ENCODE results near the gene SHISA9.
A peak's percentile ranks its signal among the peaks of the same experiment; 100 is the strongest.

SHISA9 gene

GRCh38 chr16:12988071-12988470 lies 86.7 kb downstream of the SHISA9 start:
- 85% methylated on average over 5 of the region's 5 CpGs for WGBS (ENCODE audit: insufficient coverage)
- H3K27me3 ChIP-seq (replicated peaks in 2 of 5; ENCODE audit: control insufficient read depth in 4 of 5, insufficient read depth in 5 of 5, low read length in 4 of 5) = no peaks in the 10 kb centered on the region
- H3K27ac ChIP-seq (ENCODE audit: insufficient read depth in 1 of 2, low read depth in 1 of 2, low read length in 2 of 2, poor library complexity in 1 of 2, severe bottlenecking in 2 of 2) = no peak overlapping the region
- H3K9me3 ChIP-seq (ENCODE audit: control extremely low read depth in 1 of 5, control insufficient read depth in 4 of 5, insufficient read depth in 2 of 5, low read depth in 1 of 5, low read length in 4 of 5) = peaks cover 0 to 1% (median 0%) of the 10 kb centered on the region in 5 experiments
- ChIA-PET POLR2A (no interaction called here), CTCF (no interaction called here)
- no peaks in the 10 kb centered on the region for H3K4me1 ChIP-seq (ENCODE audit: control extremely low read depth in 1 of 4, control insufficient read depth in 4 of 4, insufficient read depth in 4 of 4, low read length in 3 of 4)
- H3K36me3 ChIP-seq (ENCODE audit: control insufficient read depth in 4 of 4, insufficient read depth in 4 of 4, low read length in 3 of 4) = no peaks in the 10 kb centered on the region
- no peak overlapping the region for H3K4me3 ChIP-seq (ENCODE audit: control insufficient read depth in 1 of 7, extremely low read depth in 1 of 7, insufficient read depth in 4 of 7, low read depth in 2 of 7, low read length in 6 of 7)
- no peak for DNase-seq

GRCh38 chr16:12992066-12992465 lies 90.7 kb downstream of the SHISA9 start:
- no peaks in the 10 kb centered on the region for H3K9me3 ChIP-seq (ENCODE audit: control extremely low read depth in 1 of 5, control insufficient read depth in 4 of 5, insufficient read depth in 2 of 5, low read depth in 1 of 5, low read length in 4 of 5)
- WGBS (ENCODE audit: insufficient coverage) = no CpG with 5 or more reads among the region's 5 CpGs
- H3K27me3 ChIP-seq (replicated peaks in 2 of 5; ENCODE audit: control insufficient read depth in 4 of 5, insufficient read depth in 5 of 5, low read length in 4 of 5) = no peaks in the 10 kb centered on the region
- H3K36me3 ChIP-seq (ENCODE audit: control insufficient read depth in 4 of 4, insufficient read depth in 4 of 4, low read length in 3 of 4) = no peaks in the 10 kb centered on the region
- no peak overlapping the region for H3K4me3 ChIP-seq (ENCODE audit: control insufficient read depth in 1 of 7, extremely low read depth in 1 of 7, insufficient read depth in 4 of 7, low read depth in 2 of 7, low read length in 6 of 7)
- ChIA-PET CTCF (no interaction called here), POLR2A (no interaction called here)
- H3K27ac ChIP-seq (ENCODE audit: insufficient read depth in 1 of 2, low read depth in 1 of 2, low read length in 2 of 2, poor library complexity in 1 of 2, severe bottlenecking in 2 of 2) = no peak overlapping the region
- no peak for DNase-seq
- no peaks in the 10 kb centered on the region for H3K4me1 ChIP-seq (ENCODE audit: control extremely low read depth in 1 of 4, control insufficient read depth in 4 of 4, insufficient read depth in 4 of 4, low read length in 3 of 4)

GRCh38 chr16:12994402-12994801 lies 93.0 kb downstream of the SHISA9 start:
- WGBS (ENCODE audit: insufficient coverage) = 75% methylated on average over 2 of the region's 4 CpGs
- ChIA-PET CTCF (no interaction called here), POLR2A (no interaction called here)

GRCh38 chr16:12995721-12996372 lies 94.4 kb downstream of the SHISA9 start:
- Histone ChIP-seq H3K36me3 (ENCODE audit: control insufficient read depth in 4 of 4, insufficient read depth in 4 of 4, low read length in 3 of 4) (no peaks in the 10 kb centered on the region), H3K27me3 (replicated peaks in 2 of 5; ENCODE audit: control insufficient read depth in 4 of 5, insufficient read depth in 5 of 5, low read length in 4 of 5) (no peaks in the 10 kb centered on the region), H3K9me3 (ENCODE audit: control extremely low read depth in 1 of 5, control insufficient read depth in 4 of 5, insufficient read depth in 2 of 5, low read depth in 1 of 5, low read length in 4 of 5) (no peaks in the 10 kb centered on the region), H3K27ac (ENCODE audit: insufficient read depth in 1 of 2, low read depth in 1 of 2, low read length in 2 of 2, poor library complexity in 1 of 2, severe bottlenecking in 2 of 2) (no peak overlapping the region), H3K4me1 (ENCODE audit: control extremely low read depth in 1 of 4, control insufficient read depth in 4 of 4, insufficient read depth in 4 of 4, low read length in 3 of 4) (no peaks in the 10 kb centered on the region), H3K4me3 (ENCODE audit: control insufficient read depth in 1 of 7, extremely low read depth in 1 of 7, insufficient read depth in 4 of 7, low read depth in 2 of 7, low read length in 6 of 7) (no peak overlapping the region)
- ChIA-PET CTCF (no interaction called here), POLR2A (no interaction called here)
- WGBS (ENCODE audit: insufficient coverage) = 80% methylated on average over 6 of the region's 7 CpGs
- DNase-seq = no peak

More at GRCh38 chr16:12994402-12994801, 93.0 kb downstream of the SHISA9 start:
- H3K27ac ChIP-seq (ENCODE audit: insufficient read depth in 1 of 2, low read depth in 1 of 2, low read length in 2 of 2, poor library complexity in 1 of 2, severe bottlenecking in 2 of 2) = no peak overlapping the region
- peak; percentile 6 to 54 (median 7) for DNase-seq
- H3K27me3 ChIP-seq (replicated peaks in 2 of 5; ENCODE audit: control insufficient read depth in 4 of 5, insufficient read depth in 5 of 5, low read length in 4 of 5) = no peaks in the 10 kb centered on the region
- H3K9me3 ChIP-seq (ENCODE audit: control extremely low read depth in 1 of 5, control insufficient read depth in 4 of 5, insufficient read depth in 2 of 5, low read depth in 1 of 5, low read length in 4 of 5) = no peaks in the 10 kb centered on the region
- H3K4me3 ChIP-seq (ENCODE audit: control insufficient read depth in 1 of 7, extremely low read depth in 1 of 7, insufficient read depth in 4 of 7, low read depth in 2 of 7, low read length in 6 of 7) = no peak overlapping the region
- no peaks in the 10 kb centered on the region for H3K36me3 ChIP-seq (ENCODE audit: control insufficient read depth in 4 of 4, insufficient read depth in 4 of 4, low read length in 3 of 4)
- no peaks in the 10 kb centered on the region for H3K4me1 ChIP-seq (ENCODE audit: control extremely low read depth in 1 of 4, control insufficient read depth in 4 of 4, insufficient read depth in 4 of 4, low read length in 3 of 4)

GRCh38 chr16:12998361-12999085 lies 97.1 kb downstream of the SHISA9 start:
- Histone ChIP-seq H3K9me3 (ENCODE audit: control extremely low read depth in 1 of 5, control insufficient read depth in 4 of 5, insufficient read depth in 2 of 5, low read depth in 1 of 5, low read length in 4 of 5) (no peaks in the 10 kb centered on the region), H3K27ac (ENCODE audit: insufficient read depth in 1 of 2, low read depth in 1 of 2, low read length in 2 of 2, poor library complexity in 1 of 2, severe bottlenecking in 2 of 2) (no peak overlapping the region), H3K4me1 (ENCODE audit: control extremely low read depth in 1 of 4, control insufficient read depth in 4 of 4, insufficient read depth in 4 of 4, low read length in 3 of 4) (no peaks in the 10 kb centered on the region), H3K4me3 (ENCODE audit: control insufficient read depth in 1 of 7, extremely low read depth in 1 of 7, insufficient read depth in 4 of 7, low read depth in 2 of 7, low read length in 6 of 7) (no peak overlapping the region), H3K36me3 (ENCODE audit: control insufficient read depth in 4 of 4, insufficient read depth in 4 of 4, low read length in 3 of 4) (no peaks in the 10 kb centered on the region), H3K27me3 (replicated peaks in 2 of 5; ENCODE audit: control insufficient read depth in 4 of 5, insufficient read depth in 5 of 5, low read length in 4 of 5) (no peaks in the 10 kb centered on the region)
- ChIA-PET CTCF (no interaction called here), POLR2A (no interaction called here)
- no peak for DNase-seq
- WGBS (ENCODE audit: insufficient coverage) = 98% methylated on average over 5 of the region's 7 CpGs

GRCh38 chr16:12999368-12999767 lies 98.0 kb downstream of the SHISA9 start:
- 100% methylated on average over 2 of the region's 3 CpGs for WGBS (ENCODE audit: insufficient coverage)
- no peaks in the 10 kb centered on the region for H3K27me3 ChIP-seq (replicated peaks in 2 of 5; ENCODE audit: control insufficient read depth in 4 of 5, insufficient read depth in 5 of 5, low read length in 4 of 5)
- H3K36me3 ChIP-seq (ENCODE audit: control insufficient read depth in 4 of 4, insufficient read depth in 4 of 4, low read length in 3 of 4) = no peaks in the 10 kb centered on the region
- no peaks in the 10 kb centered on the region for H3K9me3 ChIP-seq (ENCODE audit: control extremely low read depth in 1 of 5, control insufficient read depth in 4 of 5, insufficient read depth in 2 of 5, low read depth in 1 of 5, low read length in 4 of 5)
- no peak for DNase-seq
- ChIA-PET POLR2A (no interaction called here), CTCF (no interaction called here)
- no peak overlapping the region for H3K4me3 ChIP-seq (ENCODE audit: control insufficient read depth in 1 of 7, extremely low read depth in 1 of 7, insufficient read depth in 4 of 7, low read depth in 2 of 7, low read length in 6 of 7)
- H3K4me1 ChIP-seq (ENCODE audit: control extremely low read depth in 1 of 4, control insufficient read depth in 4 of 4, insufficient read depth in 4 of 4, low read length in 3 of 4) = no peaks in the 10 kb centered on the region
- no peak overlapping the region for H3K27ac ChIP-seq (ENCODE audit: insufficient read depth in 1 of 2, low read depth in 1 of 2, low read length in 2 of 2, poor library complexity in 1 of 2, severe bottlenecking in 2 of 2)

- Histone ChIP-seq H3K27me3 (replicated peaks in 2 of 5; ENCODE audit: control insufficient read depth in 4 of 5, insufficient read depth in 5 of 5, low read length in 4 of 5) (no peaks in the 10 kb centered on the region), H3K4me1 (ENCODE audit: control extremely low read depth in 1 of 4, control insufficient read depth in 4 of 4, insufficient read depth in 4 of 4, low read length in 3 of 4) (no peaks in the 10 kb centered on the region), H3K9me3 (ENCODE audit: control extremely low read depth in 1 of 5, control insufficient read depth in 4 of 5, insufficient read depth in 2 of 5, low read depth in 1 of 5, low read length in 4 of 5) (no peaks in the 10 kb centered on the region), H3K4me3 (ENCODE audit: control insufficient read depth in 1 of 7, extremely low read depth in 1 of 7, insufficient read depth in 4 of 7, low read depth in 2 of 7, low read length in 6 of 7) (no peak overlapping the region), H3K36me3 (ENCODE audit: control insufficient read depth in 4 of 4, insufficient read depth in 4 of 4, low read length in 3 of 4) (no peaks in the 10 kb centered on the region), H3K27ac (ENCODE audit: insufficient read depth in 1 of 2, low read depth in 1 of 2, low read length in 2 of 2, poor library complexity in 1 of 2, severe bottlenecking in 2 of 2) (no peak overlapping the region)
- CTCF ChIA-PET = no interaction called here
- DNase-seq = no peak
- POLR2A ChIA-PET = no interaction called here
- WGBS (ENCODE audit: insufficient coverage) = 93% methylated on average over 7 of the region's 12 CpGs
These were observed 104.4 kb downstream of the SHISA9 start for GRCh38 chr16:13005721-13006247.

Measured in common myeloid progenitor, CD34-positive (primary cell).